Heart left ventricle (tissue), 16 donors: ENCODE data around the gene COX8A. TPM values are rescaled to one million over a fixed set of nuclear protein-coding genes. Genes with fewer than 3 reads are reported as not detected.
A peak's percentile ranks its signal among the peaks of the same experiment; 100 is the strongest.

Source experiments
- ATAC-seq, 4 donors: fragments of 200-7000 bp; cut with Tn5 transposase; one replicate each; pipeline ENCODE4 v1.9.1; 2020 to 2022; ENCODE audit warnings: moderate library complexity in 4 of 4, mild to moderate bottlenecking in 3 of 4, moderate number of reproducible peaks in 1 of 4
- DNase-seq, 5 donors: peaks; one replicate each; pipeline ENCODE4 v3.0.0-alpha.2; 2020
- H3K27ac ChIP-seq, 12 donors: fragments of 200-600 bp; sonication (generic) in 4 of 12; one replicate each; pipeline versions ENCODE4 v1.5.0 to v1.8.0; 2016 to 2022; ENCODE audit warnings: mild to moderate bottlenecking in 2 of 12
- H3K27me3 ChIP-seq, 9 donors: fragments of 200-600 bp; sonication (generic) in 2 of 9; one replicate each; pipeline versions ENCODE4 v1.5.1 to v1.8.0; 2016 to 2022; ENCODE audit warnings: mild to moderate bottlenecking in 3 of 9
- H3K36me3 ChIP-seq, 9 donors: fragments of 200-600 bp; sonication (generic) in 2 of 9; one replicate each; pipeline versions ENCODE4 v1.5.0 to v1.8.0; 2018 to 2022; ENCODE audit warnings: mild to moderate bottlenecking in 2 of 9
- H3K4me1 ChIP-seq, 12 donors: fragments of 200-600 bp; sonication (generic) in 4 of 12; one replicate each; pipeline versions ENCODE4 v1.5.0 to v1.8.0; 2016 to 2022; ENCODE audit warnings: mild to moderate bottlenecking in 3 of 12
- H3K4me3 ChIP-seq, 12 donors: fragments of 200-600 bp; sonication (generic) in 4 of 12; one replicate each; pipeline versions ENCODE4 v1.5.0 to v1.8.0; 2017 to 2022; ENCODE audit warnings: mild to moderate bottlenecking in 9 of 12, moderate library complexity in 4 of 12
- H3K9me3 ChIP-seq, 12 donors: fragments of 200-600 bp; sonication (generic) in 4 of 12; one replicate each; pipeline versions ENCODE4 v1.5.0 to v1.8.0; 2016 to 2022; ENCODE audit warnings: mild to moderate bottlenecking in 1 of 12
- POLR2A ChIP-seq, 2 donors: fragments of 450-650 bp; IDR thresholded peaks; one replicate each; pipeline ENCODE4 v1.6.1; 2017; ENCODE audit warnings: antibody characterized with exemption in 2 of 2, mild to moderate bottlenecking in 2 of 2, moderate library complexity in 2 of 2
- WGBS, 4 donors: extraction: QIAGEN DNeasy Blood & Tissue Kit in 2 of 4; methylation state at CpG; one replicate each; pipeline versions ENCODE4 v1.1.5 to v1.1.7; 2013 to 2018; 5-methylcytosine and 5-hydroxymethylcytosine counted together
- intact Hi-C, 10 donors: fragments of 100-400 bp; cut with DNase I; formaldehyde crosslinking; loops; one replicate each; pipeline versions ENCODE4 v1.11.1 to v1.14.2; 2022
- polyA plus RNA-seq, 2 donors: library from polyadenylated mRNA; stranded (reverse); fragments of 200-250 nt; gene quantifications; one replicate each; pipeline ENCODE4 v1.2.3, GENCODE V29; 2013
- total RNA-seq, 9 donors: library from RNA; depleted of rRNA in 2 of 9; stranded (reverse); fragments of >200 nt in 2 of 9; fragmentation: NEBNext Ultra II Directional in 3 of 9; extraction: Animal tissue kit (Norgen Biotek cat#: 25700) in 3 of 9; gene quantifications; one replicate each; pipeline versions ENCODE4 v1.1.0 to v1.2.4, GENCODE V29; 2016 to 2023
- TF ChIP-seq, protein P1 (sequence below), 12 donors: fragments of 200-600 bp; sonication (generic) in 4 of 12; IDR thresholded peaks; one replicate each; pipeline versions ENCODE4 v1.5.0 to v1.8.0; 2018 to 2022; ENCODE audit warnings: antibody characterized with exemption in 12 of 12, mild to moderate bottlenecking in 5 of 12
- donor health status: ischemic (EF 13 %, LVEDD 7.1; RV severe dilation, severe dysfunction).
- donor health status: healthy with polysubstance abuse.
- donor health status: DM: no; HTN: yes; CAD: no.
- donor health status: DM: no; HTN: no; CAD: no.
- donor health status: ischemic (EF 25% LVEDD 6.9; RV normal size, moderate dysfunction).
- donor health status: ischemic (EF 25% LVEDD 5.7; RV mildly dilated, moderate dysfunction).
- donor health status: healthy.
- donor health status: DM: yes; HTN: yes; CAD: no.
- donor health status: ischemic (EF 35%, LVEDD 5.7; RV mildly dilated, moderate dysfunction).
- donor health status: nonischemic (EF 11% LVEDD 7.7; RV severe dilation, severe dysfunction).
- donor health status: DM: yes; HTN: yes; CAD: no.
- donor health status: PGD.
- donor health status: ischemic (EF 29% LVEDD 5.4; RV normal size, mild dysfunction).
- donor health status: nonischemic (EF 23%, LVEDD 6.1; RV moderate dilation, normal function).

COX8A gene
- total and polyA plus RNA-seq, 11 donors: 673 to 2,448 (median 1,029) TPM

- Histone ChIP-seq H3K27me3 (no peaks in the 10 kb centered on the region), H3K4me3 (no peak overlapping the region), H3K9me3 (no peaks in the 10 kb centered on the region), H3K36me3 (no peaks in the 10 kb centered on the region), H3K27ac (peak overlapping the region in 4 of 12 donors; percentile 19 to 59 (median 34)), H3K4me1 (peaks cover 0 to 36% (median 15%) of the 10 kb centered on the region in 12 donors)
- TF ChIP-seq, protein P1, sequence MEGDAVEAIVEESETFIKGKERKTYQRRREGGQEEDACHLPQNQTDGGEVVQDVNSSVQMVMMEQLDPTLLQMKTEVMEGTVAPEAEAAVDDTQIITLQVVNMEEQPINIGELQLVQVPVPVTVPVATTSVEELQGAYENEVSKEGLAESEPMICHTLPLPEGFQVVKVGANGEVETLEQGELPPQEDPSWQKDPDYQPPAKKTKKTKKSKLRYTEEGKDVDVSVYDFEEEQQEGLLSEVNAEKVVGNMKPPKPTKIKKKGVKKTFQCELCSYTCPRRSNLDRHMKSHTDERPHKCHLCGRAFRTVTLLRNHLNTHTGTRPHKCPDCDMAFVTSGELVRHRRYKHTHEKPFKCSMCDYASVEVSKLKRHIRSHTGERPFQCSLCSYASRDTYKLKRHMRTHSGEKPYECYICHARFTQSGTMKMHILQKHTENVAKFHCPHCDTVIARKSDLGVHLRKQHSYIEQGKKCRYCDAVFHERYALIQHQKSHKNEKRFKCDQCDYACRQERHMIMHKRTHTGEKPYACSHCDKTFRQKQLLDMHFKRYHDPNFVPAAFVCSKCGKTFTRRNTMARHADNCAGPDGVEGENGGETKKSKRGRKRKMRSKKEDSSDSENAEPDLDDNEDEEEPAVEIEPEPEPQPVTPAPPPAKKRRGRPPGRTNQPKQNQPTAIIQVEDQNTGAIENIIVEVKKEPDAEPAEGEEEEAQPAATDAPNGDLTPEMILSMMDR (IDR thresholded peaks at IDR 0.05): no peak
- no peak for TF ChIP-seq POLR2A (IDR thresholded peaks at IDR 0.05)
- DNase-seq (no peak), ATAC-seq (peak in 1 of 4 donors; percentile 2)
- intact Hi-C loops: loop anchor here in 1 of 10 donors (5.0 kb wide), 1 partner anchor 111 kb away; no protein-coding TSS in a partner anchor
- 80 to 83% (median 81%) methylated on average over 17 to 22 of the region's 22 CpGs for WGBS, 4 donors
Measured at GRCh38 chr11:64020976-64021756, 46.7 kb downstream of the COX8A start.

GRCh38 chr11:64021757-64022093 is 47.3 kb downstream of the COX8A start:
- H3K4me1 ChIP-seq: peaks cover 0 to 36% (median 15%) of the 10 kb centered on the region in 12 donors
- TF ChIP-seq POLR2A (IDR thresholded peaks at IDR 0.05): no peak
- TF ChIP-seq, protein P1 (IDR thresholded peaks at IDR 0.05): no peak
- peak in 2 of 5 donors; percentile 41 to 74 for DNase-seq
- no peaks in the 10 kb centered on the region for H3K9me3 ChIP-seq
- intact Hi-C loops: loop anchor here in 1 of 10 donors (5.0 kb wide), 1 partner anchor 111 kb away; no protein-coding TSS in a partner anchor
- ATAC-seq: peak in 3 of 4 donors; percentile 35 to 53 (median 39)
- peak overlapping the region in 3 of 12 donors; percentile 30 to 59 (median 38) for H3K27ac ChIP-seq
- H3K4me3 ChIP-seq: no peak overlapping the region
- no peaks in the 10 kb centered on the region for H3K27me3 ChIP-seq
- H3K36me3 ChIP-seq: no peaks in the 10 kb centered on the region
- 27 to 46% (median 41%) methylated on average over 8 to 10 of the region's 10 CpGs for WGBS, 4 donors

DNA sequence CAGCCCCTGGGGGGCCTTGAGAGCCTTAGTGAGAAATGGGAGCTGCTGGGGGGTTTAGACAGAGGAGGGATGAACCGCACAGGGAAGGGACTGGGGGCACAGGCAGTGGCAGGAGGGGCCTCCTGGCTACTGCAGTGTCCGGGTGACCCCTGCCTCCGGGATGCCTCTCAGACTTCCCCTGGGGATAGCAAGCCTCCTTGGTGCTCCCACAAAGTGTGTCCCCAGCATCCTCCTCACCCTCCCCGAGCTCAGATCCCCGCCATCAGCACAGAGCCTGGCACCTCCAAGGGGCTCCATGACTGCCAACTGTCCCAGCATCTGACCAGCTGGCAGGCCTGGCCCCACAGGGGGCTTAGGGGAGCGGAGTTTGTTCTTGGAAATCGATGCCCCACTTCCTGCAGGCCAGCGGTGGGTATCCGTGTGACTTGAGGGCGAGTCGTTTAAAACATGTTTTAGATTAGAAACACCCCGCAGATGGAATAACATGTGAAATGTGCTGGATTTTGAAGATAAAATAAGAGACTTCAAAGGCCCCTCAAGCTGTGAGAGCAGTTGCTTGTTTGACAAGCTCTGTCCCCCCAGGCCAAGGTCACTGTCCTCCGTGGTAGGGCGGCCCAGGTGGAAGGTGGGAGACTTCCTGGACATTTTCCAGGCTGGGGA is 47.8 kb downstream of the COX8A start:
- H3K9me3 ChIP-seq: no peaks in the 10 kb centered on the region
- no peaks in the 10 kb centered on the region for H3K36me3 ChIP-seq
- no peak for TF ChIP-seq POLR2A (IDR thresholded peaks at IDR 0.05)
- TF ChIP-seq, protein P1 (IDR thresholded peaks at IDR 0.05): no peak
- WGBS, 4 donors: 79 to 86% (median 83%) methylated on average over 14 of the region's 14 CpGs
- no peaks in the 10 kb centered on the region for H3K27me3 ChIP-seq
- no peak for ATAC-seq
- intact Hi-C loops: loop anchor here in 1 of 10 donors (5.0 kb wide), 1 partner anchor 110 kb away; no protein-coding TSS in a partner anchor
- no peak overlapping the region for H3K4me3 ChIP-seq
- peaks cover 0 to 36% (median 15%) of the 10 kb centered on the region in 12 donors for H3K4me1 ChIP-seq
- DNase-seq: no peak
- H3K27ac ChIP-seq: no peak overlapping the region
